ENCODE data around the gene LRRC25.
A peak's percentile ranks its signal among the peaks of the same experiment; 100 is the strongest.

Gene LRRC25

DNA sequence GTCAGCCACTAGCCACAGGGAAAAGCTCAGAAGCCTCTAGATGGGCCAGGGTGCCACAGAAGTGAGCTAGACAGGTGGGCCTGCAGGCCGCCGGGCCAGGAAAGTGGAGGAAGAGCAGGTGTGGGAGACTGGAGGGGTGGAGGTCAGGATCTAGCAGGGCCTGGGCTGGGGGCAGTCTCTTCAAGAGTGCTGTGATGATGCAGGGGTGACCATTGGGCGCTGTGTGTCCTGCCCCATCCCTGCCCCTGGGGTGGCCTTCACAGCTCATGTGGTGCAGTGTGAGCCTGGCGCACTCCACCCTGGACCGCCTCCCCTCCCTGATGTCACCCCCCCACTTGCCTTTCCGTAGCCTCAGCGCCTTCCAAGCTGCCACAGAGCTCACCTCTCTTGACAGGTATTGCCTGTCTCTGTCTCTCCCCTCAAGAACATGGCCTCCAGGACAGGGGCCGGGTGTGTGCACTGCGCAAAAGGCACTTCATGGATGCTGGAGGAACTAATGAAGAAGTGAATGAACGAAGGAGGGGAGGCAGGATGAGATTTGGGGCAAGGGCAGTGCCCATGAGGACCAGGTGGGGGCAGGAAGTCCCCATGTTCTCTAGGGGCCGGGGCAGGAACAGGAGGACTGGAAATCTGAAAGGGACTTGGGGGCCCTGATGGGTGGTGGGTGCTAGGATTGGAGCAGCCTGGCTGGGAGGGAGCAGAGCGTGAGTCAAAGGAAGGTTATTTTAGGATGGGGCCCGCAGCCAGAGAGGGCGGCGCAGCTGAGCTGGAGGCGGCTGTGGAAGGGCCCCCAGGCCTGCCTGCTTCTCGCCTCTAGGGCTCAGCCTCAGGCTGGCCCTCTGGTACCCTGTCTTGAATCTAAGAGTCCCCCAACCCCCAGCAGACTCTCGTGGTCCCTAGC lies 28.3 kb upstream of the LRRC25 start (continued):
- TF ChIP-seq GLIS2 (tag by site-specific recombination; IDR thresholded peaks at IDR 0.05) (peak; percentile 53), ZNF19 (tag by site-specific recombination; IDR thresholded peaks at IDR 0.05; ENCODE audit: low read depth) (no peak), ZFP69B (tag by site-specific recombination; IDR thresholded peaks at IDR 0.05) (peak; percentile 63; the same call in 1 of the 2 replicates), ZNF24 (tag by site-specific recombination; IDR thresholded peaks at IDR 0.05) (peak; percentile 45; the same call in 1 of the 2 replicates), ZFHX2 (tag by site-specific recombination; conservative IDR thresholded peaks at IDR 0.05) (peak; percentile 43; the same call in 1 of the 2 replicates), GFI1B (tag by site-specific recombination; IDR thresholded peaks at IDR 0.05) (no peak), GLI4 (tag by site-specific recombination; IDR thresholded peaks at IDR 0.05) (no peak), SP7 (tag by site-specific recombination; IDR thresholded peaks at IDR 0.05) (peak; percentile 39; the same call in 1 of the 2 replicates), ZBTB17 (tag by site-specific recombination; IDR thresholded peaks at IDR 0.05) (0 out of 2 replicates have a peak, but pooled peaks have one; percentile 25), ZNF239 (tag by site-specific recombination; IDR thresholded peaks at IDR 0.05) (no peak)
- TF ChIP-seq, protein P1, sequence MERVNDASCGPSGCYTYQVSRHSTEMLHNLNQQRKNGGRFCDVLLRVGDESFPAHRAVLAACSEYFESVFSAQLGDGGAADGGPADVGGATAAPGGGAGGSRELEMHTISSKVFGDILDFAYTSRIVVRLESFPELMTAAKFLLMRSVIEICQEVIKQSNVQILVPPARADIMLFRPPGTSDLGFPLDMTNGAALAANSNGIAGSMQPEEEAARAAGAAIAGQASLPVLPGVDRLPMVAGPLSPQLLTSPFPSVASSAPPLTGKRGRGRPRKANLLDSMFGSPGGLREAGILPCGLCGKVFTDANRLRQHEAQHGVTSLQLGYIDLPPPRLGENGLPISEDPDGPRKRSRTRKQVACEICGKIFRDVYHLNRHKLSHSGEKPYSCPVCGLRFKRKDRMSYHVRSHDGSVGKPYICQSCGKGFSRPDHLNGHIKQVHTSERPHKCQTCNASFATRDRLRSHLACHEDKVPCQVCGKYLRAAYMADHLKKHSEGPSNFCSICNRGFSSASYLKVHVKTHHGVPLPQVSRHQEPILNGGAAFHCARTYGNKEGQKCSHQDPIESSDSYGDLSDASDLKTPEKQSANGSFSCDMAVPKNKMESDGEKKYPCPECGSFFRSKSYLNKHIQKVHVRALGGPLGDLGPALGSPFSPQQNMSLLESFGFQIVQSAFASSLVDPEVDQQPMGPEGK (tag by site-specific recombination; IDR thresholded peaks at IDR 0.05), result peak; percentile 64

- Histone ChIP-seq H3K4me1 (ENCODE audit: control insufficient read depth, insufficient read depth, low read length) (peaks cover 14% of the 10 kb centered on the region), H3K9me3 (ENCODE audit: control insufficient read depth, insufficient read depth, low read depth, low read length) (no peaks in the 10 kb centered on the region), H3K36me3 (ENCODE audit: control insufficient read depth in 2 of 2, insufficient read depth in 1 of 2, low read length in 2 of 2) (no peaks in the 10 kb centered on the region), H3K27ac (ENCODE audit: extremely low read depth, low read depth, low read length) (no peak overlapping the region), H3K4me3 (ENCODE audit: low read depth, low read length) (no peak overlapping the region)
- CTCF ChIA-PET, result interaction anchor here (0.8 to 1.0 kb wide), 2 partner anchors 145 to 147 kb away, joined by 3 read pairs; no protein-coding TSS in a partner anchor
- POLR2A ChIA-PET, result interaction anchor here (0.6 to 1.6 kb wide), 4 partner anchors 9 to 144 kb away, joined by 4 to 6 read pairs (median 5); partner anchors contain the start of genes ISYNA1 and JUND
- TF ChIP-seq ZNF433 (tag by site-specific recombination; IDR thresholded peaks at IDR 0.05; ENCODE audit: low read depth) (no peak), ZEB2 (tag by site-specific recombination; IDR thresholded peaks at IDR 0.05) (no peak), SETDB1 (IDR thresholded peaks at IDR 0.05; ENCODE audit: insufficient read length, low read length) (no peak), PRDM4 (tag by site-specific recombination; IDR thresholded peaks at IDR 0.05) (no peak), ZIC2 (tag by site-specific recombination; IDR thresholded peaks at IDR 0.05) (peak; percentile 30), ZNF530 (tag by site-specific recombination; IDR thresholded peaks at IDR 0.05; ENCODE audit: low read depth) (no peak)
- TF ChIP-seq, protein P2, sequence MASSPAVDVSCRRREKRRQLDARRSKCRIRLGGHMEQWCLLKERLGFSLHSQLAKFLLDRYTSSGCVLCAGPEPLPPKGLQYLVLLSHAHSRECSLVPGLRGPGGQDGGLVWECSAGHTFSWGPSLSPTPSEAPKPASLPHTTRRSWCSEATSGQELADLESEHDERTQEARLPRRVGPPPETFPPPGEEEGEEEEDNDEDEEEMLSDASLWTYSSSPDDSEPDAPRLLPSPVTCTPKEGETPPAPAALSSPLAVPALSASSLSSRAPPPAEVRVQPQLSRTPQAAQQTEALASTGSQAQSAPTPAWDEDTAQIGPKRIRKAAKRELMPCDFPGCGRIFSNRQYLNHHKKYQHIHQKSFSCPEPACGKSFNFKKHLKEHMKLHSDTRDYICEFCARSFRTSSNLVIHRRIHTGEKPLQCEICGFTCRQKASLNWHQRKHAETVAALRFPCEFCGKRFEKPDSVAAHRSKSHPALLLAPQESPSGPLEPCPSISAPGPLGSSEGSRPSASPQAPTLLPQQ (tag by site-specific recombination; IDR thresholded peaks at IDR 0.05), result no peak
Observed at GRCh38 chr19:18424890-18425514, 27.6 kb upstream of the LRRC25 start.

All from HEK293 (cell line).